Stimulated activated CD4-positive, alpha-beta T cell treated with anti-CD3 and anti-CD28 coated beads, Interleukin-12 subunit alpha, Interleukin-12 subunit beta, amount 100 ng/mL, for 48 hours (primary cell): ENCODE results near the gene PCNX2.

Source experiments
- DNase-seq, 3 donors: peaks; one replicate each; pipeline ENCODE4 v3.0.0-alpha.2; 2020; ENCODE audit warnings: low read depth in 2 of 3, low spot score in 1 of 3

The PCNX2 gene

DNA sequence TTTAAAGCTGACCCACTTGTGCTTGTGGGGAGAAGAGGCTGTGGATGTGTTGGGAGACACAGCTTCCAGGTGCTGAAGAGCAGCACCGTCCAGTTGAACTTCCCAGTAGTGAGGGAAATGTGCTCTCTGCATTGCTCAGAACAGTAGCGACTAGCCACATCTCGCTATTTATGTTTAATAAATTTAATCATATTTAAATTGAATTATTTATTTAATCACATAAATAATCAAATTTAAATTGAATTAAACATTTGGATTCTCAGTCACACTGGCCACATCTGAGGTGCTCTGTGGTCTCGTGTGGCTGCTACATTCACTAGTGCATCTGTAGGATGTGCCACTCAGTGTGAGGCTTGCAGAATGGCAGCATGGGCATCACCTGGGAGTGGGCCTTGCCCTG is 325.0 kb downstream of the PCNX2 start:
- DNase-seq, result no peak

GRCh38 chr1:232969799-232970198 is 325.7 kb downstream of the PCNX2 start:
- no peak for DNase-seq

DNA sequence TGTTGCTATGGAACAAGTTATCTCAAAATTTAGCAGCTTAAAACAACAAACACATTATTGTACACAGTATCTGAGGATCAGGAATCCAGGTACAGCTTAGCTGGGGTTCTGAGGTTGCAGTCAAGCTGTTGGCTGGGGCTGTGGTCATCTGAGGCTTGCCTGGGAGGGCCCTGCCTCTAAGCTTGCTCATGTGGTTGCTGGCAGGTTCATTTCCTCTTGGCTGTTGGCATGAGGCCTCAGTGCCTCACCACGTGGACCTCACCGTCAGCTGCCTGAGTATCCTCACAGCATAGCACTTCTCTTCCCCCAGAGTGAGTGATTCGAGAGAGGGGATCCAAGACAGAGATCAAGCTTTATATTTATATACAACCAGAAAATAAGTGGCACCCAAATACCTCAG is 326.6 kb downstream of the PCNX2 start:
- DNase-seq, result no peak

DNA sequence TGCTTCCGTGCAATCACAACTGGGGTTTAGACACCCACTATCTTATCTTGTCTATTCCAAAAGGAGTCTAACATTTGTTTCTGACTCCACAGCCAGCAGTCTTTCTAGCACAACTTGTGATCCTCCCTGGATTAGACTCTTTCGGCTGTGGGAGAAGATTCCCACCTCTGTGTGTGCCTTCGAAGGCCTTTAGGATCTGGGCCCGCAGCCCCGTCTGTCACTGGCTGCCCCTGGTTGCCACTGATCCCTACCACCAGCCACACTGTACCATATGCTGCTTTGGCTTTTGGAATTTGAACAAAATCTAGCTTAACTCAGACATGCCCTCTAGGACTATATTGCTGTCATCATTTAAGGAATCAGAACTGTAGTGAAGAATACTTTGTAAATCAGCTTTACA is 327.1 kb downstream of the PCNX2 start:
- no peak for DNase-seq

DNA sequence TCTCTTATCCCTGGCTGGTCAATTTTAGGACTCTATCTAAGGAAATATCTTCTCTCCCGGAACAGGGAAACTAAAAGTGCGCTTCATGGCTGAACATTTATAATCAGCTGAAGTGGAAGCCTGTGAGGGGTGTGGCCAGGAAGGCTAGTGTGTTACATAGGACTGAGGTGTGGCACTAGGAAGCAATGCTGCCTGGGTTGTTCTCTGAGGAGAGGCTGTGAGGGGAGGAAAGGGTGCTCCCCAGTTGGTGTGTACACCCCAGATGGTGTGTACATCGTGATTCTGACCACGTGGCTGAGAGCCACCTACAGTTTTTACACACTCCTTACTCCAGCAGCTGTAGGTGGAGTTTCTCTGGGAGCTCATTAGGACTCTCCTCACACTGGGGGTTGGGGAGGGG is 328.9 kb downstream of the PCNX2 start:
- no peak for DNase-seq

DNA sequence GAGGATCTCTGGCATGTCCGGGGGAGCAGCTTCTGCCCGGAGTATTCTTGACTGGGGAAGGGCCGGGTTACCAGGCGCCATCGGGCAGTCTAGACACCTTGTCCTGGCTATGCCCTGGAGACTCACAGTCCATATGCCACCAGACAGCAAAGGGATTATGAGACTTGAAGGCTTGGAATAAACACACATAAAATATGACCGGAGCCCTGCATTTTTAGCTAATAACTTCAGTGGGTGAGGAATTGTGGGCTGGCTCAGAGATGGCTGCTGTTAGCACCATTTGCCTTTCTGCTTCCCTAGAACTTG is 329.7 kb downstream of the PCNX2 start:
- DNase-seq, result no peak

- DNase-seq, result no peak
Measured at GRCh38 chr1:232965124-232965911, 330.2 kb downstream of the PCNX2 start.

DNA sequence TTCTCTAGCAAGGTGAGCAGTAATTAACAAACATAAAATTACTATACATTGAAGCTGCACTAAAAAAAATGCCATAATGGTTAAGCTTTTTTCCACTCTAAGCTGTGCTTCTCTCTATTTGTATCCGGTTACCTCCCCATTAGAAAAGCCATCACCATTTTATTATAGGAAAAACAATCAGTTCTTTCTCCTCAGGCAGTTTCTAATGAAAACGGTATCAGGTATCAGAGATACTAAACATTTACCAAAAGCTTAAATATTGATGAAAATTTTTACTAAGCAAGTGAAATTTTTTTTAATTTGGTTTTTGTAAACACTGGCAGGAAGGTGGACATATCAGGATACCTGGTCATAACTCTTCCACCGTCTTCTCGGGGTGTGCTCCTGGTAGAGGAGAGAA is 330.9 kb downstream of the PCNX2 start:
- DNase-seq, result no peak

DNA sequence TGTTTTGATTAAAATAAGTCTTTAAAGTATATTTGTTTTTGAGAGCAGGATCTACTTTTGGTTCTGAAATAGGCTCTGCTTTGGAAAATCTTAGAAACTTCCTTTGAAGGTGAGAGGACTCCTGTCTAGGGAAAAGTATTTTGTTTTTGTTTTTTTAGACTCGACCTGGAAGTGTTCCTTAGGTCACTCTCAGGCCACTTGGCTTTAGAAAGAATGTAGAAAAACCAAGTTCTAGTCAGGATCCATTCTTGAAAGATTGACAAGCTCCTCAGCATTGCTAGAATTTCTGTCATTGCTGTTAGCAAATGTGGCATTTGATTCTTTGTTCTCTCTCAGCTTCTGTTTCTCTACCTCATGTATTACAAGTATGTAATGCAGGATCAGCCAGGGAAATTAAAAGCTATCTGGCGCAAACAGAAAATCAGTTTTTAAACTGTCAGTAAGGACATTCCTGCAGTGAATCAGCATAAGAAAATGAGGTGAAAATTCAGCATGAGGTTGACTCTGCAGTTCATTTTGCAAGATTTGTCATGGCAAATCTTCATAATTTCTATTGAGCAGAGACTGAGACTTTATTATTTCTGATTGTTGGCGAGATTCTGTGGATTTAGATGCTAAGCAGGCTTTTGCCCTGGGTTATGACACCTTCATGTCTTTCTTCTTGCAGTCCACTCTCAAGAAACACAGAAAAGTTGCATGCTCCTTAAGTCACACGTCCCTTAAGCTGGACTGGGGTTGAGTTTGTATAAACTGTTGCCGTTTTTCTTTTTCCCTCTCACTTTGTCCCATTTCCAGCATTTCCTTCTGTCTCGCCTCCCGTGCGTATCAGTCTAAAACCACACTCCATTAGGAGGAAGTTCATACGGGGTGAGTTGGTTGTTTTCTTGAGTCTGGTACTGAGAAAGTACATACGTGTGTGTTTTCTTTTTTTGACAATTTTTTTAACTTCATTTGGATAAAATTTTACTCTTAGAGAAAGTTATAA is 332.5 kb downstream of the PCNX2 start:
- no peak for DNase-seq

- no peak for DNase-seq
Measured at GRCh38 chr1:232958067-232958466, 337.5 kb downstream of the PCNX2 start.

GRCh38 chr1:232956081-232956480 is 339.4 kb downstream of the PCNX2 start:
- DNase-seq, result no peak

DNA sequence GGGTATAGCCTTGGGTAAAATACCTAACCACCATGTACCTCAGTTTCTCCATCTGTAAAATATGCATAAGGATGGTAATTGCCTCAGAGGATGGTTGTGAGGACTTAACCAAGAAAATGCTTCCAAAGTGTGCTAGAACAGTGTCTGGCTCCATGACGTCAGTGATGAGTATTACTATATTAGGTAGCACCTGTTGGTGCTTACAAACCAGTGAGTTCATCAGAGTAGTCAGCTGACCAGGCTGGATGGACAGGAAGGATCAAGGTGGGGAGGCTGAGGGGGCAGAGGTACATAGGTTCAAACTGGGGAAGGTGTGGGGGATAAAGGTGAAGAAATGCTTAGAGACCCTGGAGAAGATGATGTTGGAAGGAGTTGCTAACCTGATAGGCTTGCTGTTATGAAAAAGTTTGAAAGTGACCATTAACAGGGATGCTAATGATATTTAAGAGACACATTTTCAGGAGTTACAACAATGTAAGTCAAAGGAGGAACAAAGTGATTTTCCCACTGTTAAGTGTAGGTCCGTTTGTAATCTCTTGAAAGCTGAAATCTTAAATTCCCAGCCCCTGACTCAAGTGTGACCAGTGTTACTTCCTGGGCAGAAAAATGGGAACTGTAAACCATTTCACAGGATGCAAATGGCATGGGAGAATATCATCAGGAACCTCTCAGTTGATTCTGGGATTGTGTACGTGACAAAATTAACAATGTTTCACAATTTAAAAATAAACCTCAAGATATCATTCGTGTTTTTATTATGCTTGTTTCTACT is 340.7 kb downstream of the PCNX2 start:
- DNase-seq, result no peak

GRCh38 chr1:232952514-232953499 is 342.7 kb downstream of the PCNX2 start:
- DNase-seq, result no peak

DNA sequence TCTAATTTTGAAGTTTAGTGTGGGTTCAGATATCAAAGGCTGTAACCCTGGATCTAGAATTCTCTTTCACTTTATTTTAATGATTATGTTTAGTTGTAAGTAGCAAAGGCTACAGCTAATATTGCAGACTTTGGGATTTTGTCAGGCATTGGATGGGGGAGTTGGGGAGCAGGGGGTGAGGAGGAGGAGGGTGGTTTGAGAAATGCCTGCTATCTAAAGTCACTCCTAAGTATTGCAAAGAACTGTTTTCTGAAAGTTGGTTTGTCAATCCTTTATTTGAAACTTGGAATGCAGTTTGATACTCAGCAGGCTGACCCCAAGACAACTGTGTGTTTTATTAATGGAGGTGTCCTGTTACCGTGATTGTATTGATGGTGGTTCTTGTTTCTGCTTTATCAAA is 343.9 kb downstream of the PCNX2 start:
- DNase-seq, result no peak

DNA sequence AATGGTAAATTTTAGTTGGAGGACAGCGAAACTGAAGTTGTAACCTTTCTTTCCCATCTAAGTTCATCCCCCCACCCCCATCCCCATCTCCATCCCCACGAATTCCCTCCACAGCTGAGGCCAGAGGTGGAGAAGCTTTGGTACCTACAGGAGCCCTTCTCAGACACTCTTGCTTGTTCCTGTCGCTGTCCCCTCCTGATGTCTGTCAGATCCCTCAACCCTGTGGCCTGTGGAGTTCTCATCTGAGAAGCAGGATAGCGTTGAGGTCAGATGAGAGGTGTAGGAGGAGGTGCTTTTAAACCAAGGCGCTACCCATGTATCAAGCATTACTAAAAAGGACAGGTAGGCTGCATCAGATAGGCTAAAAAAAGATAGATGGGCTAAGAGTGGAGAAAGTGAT is 344.3 kb downstream of the PCNX2 start:
- DNase-seq, result no peak

DNA sequence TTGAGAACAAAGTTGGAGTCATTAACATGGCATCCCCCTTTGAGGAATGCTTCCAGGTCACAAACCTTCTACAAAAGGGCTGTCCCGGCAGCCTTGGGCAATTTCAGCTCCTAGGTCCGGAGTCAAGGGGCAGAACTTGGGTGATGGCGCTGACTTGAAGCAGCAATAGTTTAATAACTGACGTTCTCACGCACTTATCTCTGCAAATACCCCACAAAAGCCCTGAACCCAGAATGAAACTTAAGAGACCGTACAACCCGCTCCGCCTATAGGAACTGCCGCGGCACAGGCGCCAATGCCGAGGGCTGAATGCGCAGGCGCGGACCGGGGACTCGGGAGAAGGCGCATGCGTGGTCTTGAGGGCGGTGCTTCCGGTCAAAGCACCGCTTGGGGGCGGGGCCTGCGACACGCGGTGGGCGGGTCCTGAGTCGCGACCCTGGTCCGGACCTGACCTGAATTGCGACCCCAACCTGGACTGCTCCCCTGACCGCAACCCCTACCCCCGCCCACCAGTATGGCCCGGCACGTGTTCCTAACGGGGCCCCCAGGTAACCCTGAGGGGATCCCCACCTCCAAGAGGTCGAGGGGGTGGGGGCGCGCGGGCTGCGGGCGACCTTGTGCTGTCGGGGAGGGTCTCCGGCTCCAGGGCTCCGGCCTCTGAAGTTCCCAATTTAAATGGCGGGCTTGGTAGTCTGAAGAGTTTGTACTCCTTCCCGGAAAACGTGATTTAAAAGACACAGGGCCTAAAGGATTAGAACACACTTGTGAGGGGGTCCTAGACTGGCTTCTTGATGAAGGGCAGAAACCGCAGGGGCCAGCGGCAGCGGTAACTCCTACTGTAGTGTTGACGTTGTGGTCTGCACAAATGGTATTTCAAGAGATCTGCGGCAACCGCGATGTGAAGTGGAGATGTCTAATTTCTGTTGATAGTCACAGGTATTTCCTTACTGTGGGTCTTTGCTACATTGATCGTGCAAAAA is 345.0 kb downstream of the PCNX2 start, which contains the start of gene NTPCR:
Gene NTPCR, plus strand, starts transcription at position 415 of the 980 bp plus-strand sequence. Its CDS starts 100 bp downstream, at position 515.
- peak; percentile 90 to 95 (median 94) for DNase-seq

- DNase-seq, result no peak
Measured at GRCh38 chr1:232949636-232950196, 345.8 kb downstream of the PCNX2 start.

DNA sequence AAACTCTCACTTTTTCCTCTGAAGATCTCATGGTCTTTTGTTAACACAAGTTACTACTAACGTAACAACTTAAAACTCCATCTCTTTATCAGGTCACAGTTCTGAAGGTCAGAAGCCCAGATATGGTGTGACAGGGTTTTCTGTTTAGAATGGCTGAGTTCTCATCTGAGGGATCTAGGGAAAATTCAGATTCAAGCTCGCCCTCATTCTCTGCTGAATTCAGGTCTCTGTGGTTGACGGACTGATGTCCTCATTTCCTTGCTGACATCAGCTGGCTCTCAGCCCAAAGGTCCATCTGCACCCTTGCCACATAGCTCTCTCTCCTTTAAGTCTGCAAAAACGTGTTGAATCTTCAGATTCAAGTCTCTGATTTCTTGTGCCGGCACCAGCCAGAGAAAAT is 351.2 kb downstream of the PCNX2 start:
- no peak for DNase-seq
